GM21786 (cell line): ENCODE data around the gene NBPF15.
A peak's percentile ranks its signal among the peaks of the same experiment; 100 is the strongest.
"Not testable (repeated sequence)": the region's sequence is repeated elsewhere in the genome, so short reads cannot be mapped to it uniquely, and the experiment has no call there.

Experiments used
- ATAC-seq: cut with Tn5 transposase; IDR thresholded peaks from one replicate; pipeline ENCODE4 v1.9.1; 2021; ENCODE audit not compliant: unreplicated experiment

The NBPF15 gene, protein sequence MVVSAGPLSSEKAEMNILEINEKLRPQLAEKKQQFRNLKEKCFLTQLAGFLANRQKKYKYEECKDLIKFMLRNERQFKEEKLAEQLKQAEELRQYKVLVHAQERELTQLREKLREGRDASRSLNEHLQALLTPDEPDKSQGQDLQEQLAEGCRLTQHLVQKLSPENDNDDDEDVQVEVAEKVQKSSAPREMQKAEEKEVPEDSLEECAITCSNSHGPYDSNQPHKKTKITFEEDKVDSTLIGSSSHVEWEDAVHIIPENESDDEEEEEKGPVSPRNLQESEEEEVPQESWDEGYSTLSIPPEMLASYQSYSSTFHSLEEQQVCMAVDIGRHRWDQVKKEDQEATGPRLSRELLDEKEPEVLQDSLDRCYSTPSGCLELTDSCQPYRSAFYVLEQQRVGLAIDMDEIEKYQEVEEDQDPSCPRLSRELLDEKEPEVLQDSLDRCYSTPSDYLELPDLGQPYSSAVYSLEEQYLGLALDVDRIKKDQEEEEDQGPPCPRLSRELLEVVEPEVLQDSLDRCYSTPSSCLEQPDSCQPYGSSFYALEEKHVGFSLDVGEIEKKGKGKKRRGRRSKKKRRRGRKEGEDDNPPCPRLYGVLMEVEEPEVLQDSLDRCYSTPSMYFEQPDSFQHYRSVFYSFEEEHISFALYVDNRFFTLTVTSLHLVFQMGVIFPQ

DNA sequence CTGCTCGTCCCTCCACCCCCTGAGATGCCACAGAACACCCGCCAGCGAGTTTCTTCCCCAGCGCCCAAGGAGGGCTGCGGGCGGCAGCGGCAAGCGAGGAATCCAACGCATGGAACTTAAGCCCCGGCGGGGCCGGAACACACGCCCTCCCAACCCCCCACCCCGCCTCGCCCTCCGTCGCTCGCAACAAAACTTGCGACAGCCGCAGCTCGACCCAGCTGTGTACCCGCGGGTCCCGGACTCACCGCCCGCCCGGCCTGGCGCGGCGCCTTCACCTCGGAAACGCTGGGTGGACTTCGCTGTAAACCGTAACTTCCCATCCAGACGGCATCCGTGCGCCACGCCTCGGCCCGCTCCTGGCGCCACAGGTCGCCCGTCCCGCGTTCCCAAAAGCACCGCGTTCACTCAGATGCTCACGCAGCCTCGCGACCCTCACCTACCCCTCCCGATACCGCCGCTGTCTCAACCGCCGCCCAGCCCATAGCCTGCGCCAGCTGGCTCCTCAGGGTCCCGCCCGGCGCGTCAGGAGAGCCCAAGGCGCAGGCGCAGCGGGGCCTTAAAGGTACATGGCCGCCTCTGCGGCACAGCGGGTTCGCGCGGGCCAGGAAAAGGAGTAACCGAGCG is at the start of gene NBPF15:
TSS of gene NBPF15 (minus strand) at position 534 of the 624 bp plus-strand sequence. CDS start 21,666 bp downstream, outside the sequence.
- ATAC-seq, result peak; percentile 96

DNA sequence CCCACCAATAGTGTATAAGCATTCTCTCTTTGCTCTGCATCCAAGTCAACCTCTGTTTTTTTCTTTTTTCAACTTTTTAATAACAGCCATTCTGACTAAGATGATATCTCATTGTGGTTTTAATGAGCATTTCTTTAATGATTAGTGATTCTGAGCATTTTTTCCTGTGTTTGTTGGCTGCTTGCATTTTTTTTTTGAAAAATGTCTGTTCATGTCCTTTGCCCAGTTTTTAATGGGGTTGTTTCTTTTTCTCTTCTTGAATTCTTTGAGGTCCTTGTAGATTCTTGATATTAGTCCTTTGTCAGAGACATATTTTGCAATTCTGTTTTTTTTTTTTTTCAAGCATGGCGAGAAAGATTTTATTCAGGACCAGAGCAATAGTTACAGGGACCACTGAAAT is 35.0 kb upstream of the NBPF15 start:
- ATAC-seq, result not testable (repeated sequence)

DNA sequence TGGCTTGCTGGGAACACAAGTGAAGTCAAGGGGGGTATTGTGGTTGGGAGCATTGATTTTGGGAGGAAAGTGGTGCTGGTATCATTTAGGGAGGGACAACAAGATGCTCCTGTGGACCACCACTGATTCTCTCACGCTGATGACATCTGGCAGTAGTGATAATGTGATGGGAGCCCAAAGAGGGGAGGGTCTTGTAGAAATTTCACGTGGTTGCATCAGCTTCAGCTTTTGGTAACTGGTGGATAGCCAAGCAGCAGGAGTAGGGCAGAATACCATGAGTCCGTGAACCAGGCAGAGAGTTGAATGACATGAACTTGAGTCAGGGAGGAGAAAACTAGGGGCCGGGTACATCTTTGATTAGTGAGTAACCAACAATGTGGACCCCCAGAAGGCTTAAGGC is 32.7 kb upstream of the NBPF15 start:
- not testable (repeated sequence) for ATAC-seq

DNA sequence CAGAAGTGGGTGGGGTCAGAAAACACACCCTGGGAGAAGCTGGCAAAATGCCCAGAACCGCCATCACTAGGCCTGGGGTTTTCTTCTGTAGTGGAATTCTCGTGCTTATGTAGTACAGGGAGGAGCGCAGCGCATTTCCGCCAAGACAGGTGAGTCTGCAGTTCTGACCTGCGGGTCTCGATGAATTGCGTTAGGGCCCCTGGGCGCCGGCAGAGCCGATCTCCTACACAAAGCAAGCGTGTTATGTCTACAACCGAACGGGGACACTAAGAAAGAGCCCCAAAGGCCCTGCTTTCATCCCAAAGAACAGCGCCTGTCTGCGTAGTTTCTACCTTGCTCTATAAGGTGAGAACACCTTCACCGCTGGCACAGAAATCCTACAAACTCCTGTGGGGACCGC is 28.9 kb upstream of the NBPF15 start:
- not testable (repeated sequence) for ATAC-seq

DNA sequence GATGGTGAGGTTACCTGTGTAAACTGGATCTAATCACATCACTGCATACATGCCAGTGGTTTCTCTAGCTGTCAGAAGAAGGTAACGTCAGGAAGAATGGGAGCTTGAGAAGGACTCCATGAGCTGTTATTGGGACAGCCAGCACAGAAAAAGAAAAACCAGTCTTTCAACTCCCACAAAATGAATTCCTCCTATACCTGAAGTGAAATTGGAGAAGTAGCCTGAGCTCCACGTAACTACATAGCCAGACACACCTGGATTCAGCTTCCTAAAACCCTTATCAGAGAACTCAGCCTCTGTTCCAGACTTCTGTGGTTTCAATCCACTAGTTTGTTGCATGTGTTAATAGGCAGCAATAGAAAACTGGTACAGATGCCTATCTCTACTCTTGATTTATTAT is 25.5 kb upstream of the NBPF15 start:
- not testable (repeated sequence) for ATAC-seq

DNA sequence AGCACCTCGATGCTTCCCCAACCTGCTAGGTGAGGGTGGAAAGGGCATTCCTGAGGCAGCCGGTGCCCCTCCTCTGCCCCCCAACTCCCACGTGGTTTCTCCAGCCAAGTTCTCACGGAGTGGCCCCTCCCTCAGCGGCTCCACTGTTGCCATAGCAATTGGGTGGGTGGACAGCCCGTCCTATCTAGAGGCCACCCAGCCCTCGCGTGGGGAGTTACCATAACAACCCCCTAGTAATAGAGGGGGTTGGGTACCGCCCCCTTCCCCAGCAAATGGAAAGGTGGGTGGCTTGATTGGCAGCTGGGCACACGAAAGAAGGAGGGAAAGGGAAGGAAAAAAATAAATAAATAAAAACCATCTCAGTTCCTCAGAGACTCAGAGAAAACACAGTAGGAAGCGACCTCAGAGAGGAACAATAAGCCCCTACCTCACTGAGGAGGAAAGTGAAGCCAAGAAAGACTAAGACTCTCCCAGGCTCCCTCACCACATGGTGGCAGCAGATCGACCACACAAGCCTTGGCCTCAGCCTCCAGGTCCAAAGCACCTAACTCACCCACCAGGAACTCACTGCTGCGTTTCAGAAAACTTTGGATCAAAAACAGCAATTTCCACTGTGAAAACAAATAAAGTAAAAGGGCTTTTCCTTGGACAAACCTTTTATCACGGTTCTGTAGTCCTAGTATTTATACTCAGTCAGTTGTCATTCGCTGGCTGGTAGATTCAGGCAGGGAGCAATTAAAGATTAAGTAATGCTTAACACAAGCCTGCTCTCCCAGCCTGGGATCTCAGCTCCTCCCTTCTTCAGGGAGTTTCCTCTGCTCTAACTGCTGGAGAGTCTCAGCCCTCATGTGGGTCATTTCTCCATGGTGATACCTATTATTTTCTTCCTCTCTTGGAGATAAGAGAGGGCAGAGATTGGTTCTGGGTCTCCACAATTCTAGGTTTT is 23.9 kb upstream of the NBPF15 start:
- ATAC-seq, result not testable (repeated sequence)

DNA sequence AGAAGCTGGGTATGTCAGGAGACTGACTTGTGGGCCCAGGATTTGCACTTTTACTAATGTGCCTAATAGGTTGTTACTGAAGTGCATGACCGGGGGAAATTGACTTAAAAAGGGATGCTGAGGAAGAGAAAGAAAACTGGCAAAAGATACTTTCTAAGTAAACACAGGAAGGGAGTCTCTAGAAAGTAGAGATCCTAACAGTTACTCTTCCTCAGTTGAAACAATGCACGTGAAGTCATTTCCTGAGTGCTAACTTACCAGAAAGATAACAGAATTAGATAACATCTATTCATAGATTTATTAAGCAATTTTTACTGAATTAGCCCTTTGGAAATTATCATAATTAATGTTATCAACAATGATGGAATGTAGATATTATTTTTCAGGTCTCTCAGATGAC is 12.4 kb upstream of the NBPF15 start:
- not testable (repeated sequence) for ATAC-seq

DNA sequence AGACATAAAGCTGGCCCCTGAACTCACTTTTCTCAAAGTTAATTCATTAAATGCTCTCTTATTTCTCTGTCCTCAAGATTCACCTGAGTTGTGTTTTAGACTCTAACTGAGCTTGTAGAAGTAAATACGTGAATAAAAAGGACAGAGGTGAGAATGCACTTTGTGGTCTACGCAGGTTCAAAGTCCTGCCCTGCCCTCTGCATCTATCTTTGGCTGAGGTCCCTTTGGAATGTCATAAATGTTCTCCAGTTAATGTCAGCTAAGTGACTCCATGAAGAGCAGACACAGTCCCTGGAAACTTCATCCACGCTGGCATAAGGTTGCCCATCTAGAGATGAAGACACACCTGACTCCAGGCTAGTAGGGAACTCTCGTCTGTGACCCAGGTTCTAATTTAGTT is 10.0 kb upstream of the NBPF15 start:
- ATAC-seq, result not testable (repeated sequence)

DNA sequence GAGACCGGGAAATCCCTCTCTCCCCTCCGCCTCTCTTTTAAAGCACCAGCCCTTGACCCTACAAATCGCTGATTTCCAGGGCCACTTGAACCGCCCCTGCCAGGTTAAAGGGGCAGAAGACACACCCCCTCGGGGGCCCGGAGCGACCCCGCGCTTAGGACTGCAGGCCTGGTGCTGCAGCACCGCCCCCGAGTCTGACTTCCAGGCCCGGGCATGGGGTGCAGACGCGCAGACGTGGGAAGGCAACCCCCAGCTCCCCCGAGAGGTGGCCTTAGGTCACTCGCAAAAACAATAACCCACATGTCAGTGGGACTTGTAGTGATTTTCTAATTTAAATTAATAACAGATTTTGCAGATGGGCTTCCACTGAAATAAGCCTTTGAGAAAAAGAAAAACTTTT is 309 bp upstream of the NBPF15 start:
- ATAC-seq, result peak; percentile 14

DNA sequence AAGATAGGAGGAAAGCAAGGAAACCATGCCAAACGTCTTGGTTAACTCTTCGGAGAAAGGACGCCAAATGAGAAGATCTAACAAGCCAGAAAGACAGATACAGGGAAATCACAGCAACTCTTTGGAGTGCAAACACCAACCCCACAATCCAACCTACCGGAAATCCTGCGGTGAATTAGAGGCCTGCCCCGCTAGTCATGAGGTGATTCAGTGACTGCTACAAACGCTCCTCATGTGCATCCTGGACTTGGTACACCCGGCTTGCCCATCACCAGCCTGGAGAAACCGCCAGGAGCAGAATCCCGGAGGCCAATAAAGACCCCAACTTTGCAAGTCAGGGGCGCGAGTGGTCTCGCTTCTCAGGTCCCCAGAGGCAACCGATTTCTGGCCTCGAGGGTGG is 783 bp downstream of the NBPF15 start:
- ATAC-seq, result not testable (repeated sequence)

DNA sequence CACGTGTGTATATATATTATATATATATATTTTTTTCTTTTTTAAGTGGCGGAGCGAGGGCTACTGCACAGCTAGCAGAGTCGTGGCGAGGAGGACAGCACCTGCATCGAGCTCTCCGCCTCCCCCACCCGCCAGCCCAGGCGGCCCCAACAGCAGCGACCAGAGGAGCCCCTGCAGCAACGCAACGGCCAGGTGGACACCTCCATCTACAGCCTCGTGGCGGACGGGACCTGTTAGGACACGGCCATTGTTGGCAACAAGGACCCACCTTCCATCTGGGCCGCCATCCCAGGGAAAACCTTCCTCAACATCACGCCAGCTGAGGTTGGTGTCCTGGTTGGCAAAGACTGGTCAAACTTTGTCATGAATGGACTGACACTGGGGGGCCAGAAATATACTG is 19.1 kb downstream of the NBPF15 start:
- ATAC-seq, result not testable (repeated sequence)

DNA sequence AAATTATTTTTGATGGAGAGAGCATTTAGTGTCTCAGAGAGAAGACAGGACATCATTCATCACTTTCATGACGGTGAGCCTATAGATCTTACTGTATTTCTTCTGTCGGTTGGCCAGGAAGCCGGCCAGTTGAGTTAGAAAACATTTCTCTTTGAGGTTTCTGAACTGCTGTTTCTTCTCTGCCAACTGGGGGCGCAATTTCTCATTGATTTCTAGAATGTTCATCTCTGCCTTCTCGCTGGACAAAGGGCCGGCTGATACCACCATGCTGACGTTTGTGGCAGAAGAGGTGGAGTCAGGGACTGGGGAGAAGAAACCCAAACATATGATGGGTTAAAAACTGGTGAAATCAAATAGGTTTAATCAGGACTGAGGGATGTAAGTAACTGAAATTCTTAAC is 21.7 kb downstream of the NBPF15 start:
- ATAC-seq, result not testable (repeated sequence)

DNA sequence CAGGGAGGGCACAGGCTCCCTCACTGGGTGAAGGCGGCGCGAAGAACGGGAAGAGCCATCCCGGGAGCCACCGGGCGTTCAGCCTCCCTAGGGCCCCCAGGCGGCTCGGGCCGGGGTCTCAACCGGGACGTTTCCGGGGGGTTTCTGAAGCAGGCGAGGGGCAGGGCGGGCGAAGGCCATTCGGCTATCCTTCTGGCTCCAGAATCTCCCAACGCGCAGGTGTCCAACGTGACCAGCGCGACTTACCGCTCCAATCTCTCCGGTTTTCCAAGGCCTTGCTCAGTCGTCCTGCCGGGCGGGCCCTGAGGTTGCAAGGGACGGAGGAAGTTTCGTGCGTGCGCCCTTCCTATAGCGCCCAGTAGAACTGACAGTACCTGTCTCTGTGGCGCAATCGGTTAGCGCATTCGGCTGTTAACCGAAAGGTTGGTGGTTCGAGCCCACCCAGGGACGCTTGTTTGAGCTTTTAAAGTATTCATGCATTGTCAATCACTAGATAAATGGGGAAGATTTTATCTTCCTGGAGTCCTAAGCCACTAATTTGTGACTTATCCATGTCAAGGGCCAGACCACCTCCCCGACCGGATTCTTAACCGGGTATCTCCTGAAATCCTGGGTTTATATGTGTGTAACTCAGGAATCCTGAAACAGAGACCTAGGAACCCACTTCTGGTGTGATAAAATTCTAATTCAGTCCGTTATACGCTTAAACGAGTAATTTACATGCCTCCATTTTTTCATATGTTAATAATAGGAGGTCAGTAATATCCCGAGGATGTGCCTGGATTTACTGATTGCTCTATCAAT is 42.4 kb downstream of the NBPF15 start:
- not testable (repeated sequence) for ATAC-seq

DNA sequence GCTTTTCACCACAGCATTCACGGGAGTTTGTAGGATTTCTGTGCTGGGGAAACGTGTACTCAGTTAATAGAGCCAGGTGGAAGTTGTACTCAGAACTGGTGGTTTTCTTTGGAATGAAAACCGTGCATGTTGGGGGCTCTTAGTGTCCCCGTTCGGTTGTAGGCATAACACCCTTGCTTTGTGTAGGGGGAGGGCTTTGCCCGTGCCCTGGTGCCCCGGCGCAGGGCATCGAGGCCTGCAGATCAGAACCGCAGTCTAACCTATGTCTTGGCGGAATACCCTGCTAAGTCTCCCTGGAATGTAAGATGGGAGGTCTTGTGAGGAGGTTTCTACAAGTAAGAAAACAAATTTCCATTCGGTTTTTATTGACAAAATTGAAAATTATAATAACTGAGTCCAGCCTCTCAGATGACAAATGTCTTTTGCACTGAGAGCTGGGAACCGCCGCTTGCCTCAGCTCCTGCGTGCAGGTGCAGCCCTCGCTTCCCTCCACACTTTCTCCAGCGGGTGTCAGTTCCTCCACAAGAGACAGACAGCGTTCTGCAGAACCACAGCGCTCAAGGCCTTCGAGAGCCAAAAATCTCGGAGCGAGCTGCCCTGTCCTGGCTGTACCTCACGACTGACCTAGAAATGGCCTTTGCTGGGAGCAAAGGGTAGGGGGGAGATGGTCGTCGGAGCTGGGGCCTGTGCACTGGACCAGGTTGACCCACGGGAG is 47.9 kb downstream of the NBPF15 start:
- not testable (repeated sequence) for ATAC-seq

DNA sequence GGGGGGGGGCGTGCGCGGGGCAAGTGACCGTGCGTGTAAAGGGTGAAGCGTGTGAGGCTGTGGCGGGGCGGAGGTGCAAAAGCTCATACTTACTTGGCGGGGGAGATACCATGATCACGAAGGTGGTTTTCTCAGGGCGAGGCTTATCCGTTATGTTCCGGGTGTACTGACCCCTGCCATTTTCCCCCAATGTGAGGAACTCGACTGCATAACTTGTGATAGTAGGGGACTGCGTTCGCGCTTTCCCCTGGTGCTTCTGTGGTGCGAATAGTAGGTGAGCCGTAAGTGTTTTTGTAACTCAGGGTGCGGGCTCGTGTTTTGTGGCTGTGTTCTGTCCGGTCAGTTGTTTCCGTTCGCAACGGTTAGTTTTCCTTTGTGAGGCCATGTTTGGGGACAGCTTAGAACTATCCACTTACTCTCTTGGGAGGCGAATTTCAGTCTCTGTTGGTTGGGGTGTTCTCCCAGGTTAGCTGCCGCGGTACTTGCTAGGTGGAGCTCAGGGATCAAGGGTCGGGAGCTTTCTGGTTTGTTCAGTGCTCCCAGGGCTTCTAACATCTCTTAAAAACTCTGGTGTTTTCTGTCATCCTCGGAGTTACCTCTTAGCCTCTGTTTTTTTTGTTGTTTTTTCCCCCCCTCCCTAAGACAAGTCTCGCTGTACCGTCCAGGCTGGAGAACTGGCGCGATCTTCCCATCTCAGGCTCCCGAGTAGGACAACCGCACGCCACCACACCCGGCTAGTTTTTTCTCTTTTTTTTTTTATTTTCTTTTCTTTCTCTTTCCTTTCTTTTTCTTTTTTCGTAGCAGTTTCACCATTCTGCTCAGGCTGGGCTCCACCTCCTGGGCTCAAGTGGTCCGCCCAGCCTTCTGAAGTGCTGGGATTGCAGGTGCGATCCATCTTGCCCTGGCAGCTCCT is 48.7 kb downstream of the NBPF15 start:
- ATAC-seq, result peak; percentile 83

DNA sequence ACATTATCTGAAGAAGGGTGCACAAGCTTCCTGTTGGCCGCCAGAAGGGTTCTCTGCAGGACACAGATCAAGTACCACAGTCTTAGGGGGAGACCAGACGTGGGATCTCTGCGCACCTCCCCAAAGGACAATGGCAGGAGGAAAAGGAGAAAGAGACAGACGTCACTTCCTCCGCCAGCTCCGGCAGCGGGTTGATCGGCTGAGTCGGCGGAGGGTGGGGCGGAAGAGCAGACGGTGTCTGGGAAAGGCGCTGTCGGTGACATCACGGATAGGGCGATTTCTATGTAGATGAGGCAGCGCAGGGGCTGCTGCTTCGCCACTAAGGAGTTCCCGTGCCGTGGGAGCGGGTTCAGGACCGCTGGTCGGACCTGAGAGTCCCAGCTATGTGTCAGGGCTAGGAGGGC is 49.4 kb downstream of the NBPF15 start:
- ATAC-seq, result peak; percentile 54

DNA sequence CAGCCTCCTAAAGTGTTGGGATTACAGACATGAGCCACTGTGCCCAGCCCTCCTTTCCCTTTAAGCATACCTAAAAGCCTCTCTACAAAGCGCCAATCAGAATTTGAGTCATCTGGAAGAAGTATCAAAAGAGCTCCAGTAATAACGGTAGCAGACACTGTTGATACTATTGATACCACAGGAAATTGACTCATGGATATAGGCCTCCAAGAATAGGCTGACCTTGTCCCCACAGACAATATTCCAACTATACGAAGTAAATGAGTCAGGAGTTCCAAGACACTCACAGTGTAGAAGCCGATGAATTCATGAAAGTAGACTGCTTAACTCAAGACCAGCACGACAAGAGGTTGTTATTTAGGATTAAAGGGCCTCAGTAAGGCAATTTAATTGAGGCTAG is 58.7 kb downstream of the NBPF15 start:
- ATAC-seq, result not testable (repeated sequence)

DNA sequence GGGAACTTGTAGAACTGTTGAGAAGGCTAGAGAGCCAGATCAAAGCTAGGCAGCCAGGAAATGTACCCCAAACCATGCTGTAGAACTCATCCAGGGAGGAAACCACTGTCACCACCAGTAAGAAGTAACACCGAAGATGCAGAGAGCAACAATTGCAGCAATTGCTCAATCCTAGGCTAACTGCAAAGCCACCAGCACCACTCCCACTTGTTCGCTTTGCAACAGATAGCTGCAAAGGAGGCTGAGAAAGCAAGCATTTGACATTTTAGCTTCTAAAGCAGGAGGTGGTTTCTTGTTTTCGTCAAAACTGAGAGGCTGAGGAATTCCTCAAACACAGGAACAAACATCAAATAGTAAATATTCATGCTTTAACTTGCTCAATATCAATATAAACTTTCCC is 89.8 kb downstream of the NBPF15 start:
- not testable (repeated sequence) for ATAC-seq
